Vagina (tissue), 2 donors: ENCODE measurements around the gene MARK2. TPM values are rescaled to one million over a fixed set of nuclear protein-coding genes. Genes with fewer than 3 reads are reported as not detected.
A peak's percentile ranks its signal among the peaks of the same experiment; 100 is the strongest.

ENCODE experiments used
- DNase-seq, 2 donors: peaks; one replicate each; pipeline ENCODE4 v3.0.0-alpha.2; 2017; ENCODE audit errors: extremely low spot score in 2 of 2
- H3K27ac ChIP-seq: fragments of 200-600 bp; sonication (generic); one replicate; pipeline ENCODE4 v1.5.1; 2019
- H3K27me3 ChIP-seq: fragments of 200-600 bp; sonication (generic); one replicate; pipeline ENCODE4 v1.5.1; 2019
- H3K36me3 ChIP-seq, 2 donors: fragments of 200-600 bp; sonication (generic); one replicate each; pipeline ENCODE4 v1.5.1; 2017 to 2019
- H3K4me1 ChIP-seq: fragments of 200-600 bp; sonication (generic); one replicate; pipeline ENCODE4 v1.5.1; 2019
- H3K4me3 ChIP-seq, 2 donors: fragments of 200-600 bp; sonication (generic); 1 replicate in 1 of 2; 2 replicates in 1 of 2; pipeline ENCODE4 v1.5.1; 2016 to 2019
- H3K9me3 ChIP-seq: fragments of 200-600 bp; sonication (generic); one replicate; pipeline ENCODE4 v1.5.1; 2019
- CTCF ChIP-seq, 3 experiments: fragments of 450-650 bp in 2 of 3; fragments of 200-600 bp in 1 of 3; sonication (generic) in 1 of 3; IDR thresholded peaks; one replicate each; pipeline ENCODE4 v1.5.1; 2017 to 2019; ENCODE audit warnings: antibody characterized with exemption in 3 of 3, mild to moderate bottlenecking in 2 of 3, moderate library complexity in 2 of 3
- POLR2A ChIP-seq, 2 donors: fragments of 450-650 bp; IDR thresholded peaks; one replicate each; pipeline ENCODE4 v1.6.1; 2017; ENCODE audit warnings: antibody characterized with exemption in 2 of 2, mild to moderate bottlenecking in 2 of 2, moderate library complexity in 2 of 2
- POLR2AphosphoS5 ChIP-seq, 2 donors: sonication (generic); formaldehyde crosslinking; IDR thresholded peaks; one replicate each; pipeline ENCODE4 v1.9.0; 2017; ENCODE audit warnings: antibody characterized with exemption in 2 of 2, mild to moderate bottlenecking in 2 of 2, low read depth in 1 of 2; ENCODE audit not compliant: insufficient read depth in 1 of 2
- intact Hi-C: fragments of 100-400 bp; cut with DNase I; formaldehyde crosslinking; loops from one replicate; pipeline ENCODE4 v1.15.1; 2023
- total RNA-seq: library from RNA; depleted of rRNA; stranded (reverse); fragments of >200 nt; gene quantifications from one replicate; pipeline ENCODE4 v1.2.3, GENCODE V29; 2016

Gene MARK2
- total RNA-seq, 1 donor from 2014 or later, result 35.6 TPM

GRCh38 chr11:63889344-63889743 lies 50.4 kb downstream of the MARK2 start:
- Histone ChIP-seq H3K27ac (peak overlapping the region; percentile 75), H3K4me1 (peaks cover 50% of the 10 kb centered on the region), H3K27me3 (no peaks in the 10 kb centered on the region), H3K9me3 (no peaks in the 10 kb centered on the region), H3K4me3 (peak overlapping the region in 1 of 2 donors; percentile 31), H3K36me3 (peaks cover 0 to 4% of the 10 kb centered on the region in 2 donors)
- intact Hi-C loops, result no loop called here
- TF ChIP-seq POLR2A (IDR thresholded peaks at IDR 0.05) (no peak), POLR2AphosphoS5 (IDR thresholded peaks at IDR 0.05; ENCODE audit: insufficient read depth in 1 of 2, low read depth in 1 of 2) (no peak), CTCF (IDR thresholded peaks at IDR 0.05) (no peak)
- no peak for DNase-seq

GRCh38 chr11:63890368-63890767 lies 51.5 kb downstream of the MARK2 start:
- DNase-seq, result no peak
- Histone ChIP-seq H3K27me3 (no peaks in the 10 kb centered on the region), H3K27ac (no peak overlapping the region), H3K4me3 (no peak overlapping the region), H3K36me3 (peaks cover 0 to 8% of the 10 kb centered on the region in 2 donors), H3K4me1 (peaks cover 46% of the 10 kb centered on the region), H3K9me3 (no peaks in the 10 kb centered on the region)
- intact Hi-C loops, result no loop called here
- TF ChIP-seq CTCF (IDR thresholded peaks at IDR 0.05) (no peak), POLR2AphosphoS5 (IDR thresholded peaks at IDR 0.05; ENCODE audit: insufficient read depth in 1 of 2, low read depth in 1 of 2) (no peak), POLR2A (IDR thresholded peaks at IDR 0.05) (no peak)

- no peak for DNase-seq
- Histone ChIP-seq H3K27ac (no peak overlapping the region), H3K4me3 (no peak overlapping the region), H3K36me3 (peaks cover 0 to 24% of the 10 kb centered on the region in 2 donors), H3K27me3 (no peaks in the 10 kb centered on the region), H3K4me1 (peaks cover 40% of the 10 kb centered on the region), H3K9me3 (no peaks in the 10 kb centered on the region)
- intact Hi-C loops, result no loop called here
- TF ChIP-seq CTCF (IDR thresholded peaks at IDR 0.05), result no peak
- TF ChIP-seq POLR2A (IDR thresholded peaks at IDR 0.05), result no peak
Measured at GRCh38 chr11:63892228-63892627, 53.3 kb downstream of the MARK2 start.

GRCh38 chr11:63893355-63893754 lies 54.4 kb downstream of the MARK2 start:
- H3K27ac ChIP-seq, result no peak overlapping the region
- no peaks in the 10 kb centered on the region for H3K9me3 ChIP-seq
- intact Hi-C loops, result no loop called here
- peaks cover 29% of the 10 kb centered on the region for H3K4me1 ChIP-seq
- DNase-seq, result no peak
- H3K27me3 ChIP-seq, result no peaks in the 10 kb centered on the region
- no peak overlapping the region for H3K4me3 ChIP-seq
- peaks cover 0 to 35% of the 10 kb centered on the region in 2 donors for H3K36me3 ChIP-seq
- TF ChIP-seq CTCF (IDR thresholded peaks at IDR 0.05) (no peak), POLR2AphosphoS5 (IDR thresholded peaks at IDR 0.05; ENCODE audit: insufficient read depth in 1 of 2, low read depth in 1 of 2) (no peak), POLR2A (IDR thresholded peaks at IDR 0.05) (no peak)

- H3K36me3 ChIP-seq, result peaks cover 6 to 62% of the 10 kb centered on the region in 2 donors
- H3K9me3 ChIP-seq, result no peaks in the 10 kb centered on the region
- TF ChIP-seq POLR2A (IDR thresholded peaks at IDR 0.05), result no peak
- TF ChIP-seq POLR2AphosphoS5 (IDR thresholded peaks at IDR 0.05; ENCODE audit: insufficient read depth in 1 of 2, low read depth in 1 of 2), result no peak
- TF ChIP-seq CTCF (IDR thresholded peaks at IDR 0.05), result no peak
- no peak overlapping the region for H3K4me3 ChIP-seq
- no peak for DNase-seq
- peaks cover 8% of the 10 kb centered on the region for H3K4me1 ChIP-seq
- H3K27me3 ChIP-seq, result no peaks in the 10 kb centered on the region
- intact Hi-C loops, result no loop called here
- H3K27ac ChIP-seq, result no peak overlapping the region
Measured at GRCh38 chr11:63896071-63896470, 57.2 kb downstream of the MARK2 start.
